HT1080 (cell line): ENCODE results near the gene ABHD12. TPM values are rescaled to one million over a fixed set of nuclear protein-coding genes. Genes with fewer than 3 reads are reported as not detected.
"Not testable (repeated sequence)": the region's sequence is repeated elsewhere in the genome, so short reads cannot be mapped to it uniquely, and the experiment has no call there.

Experiments
- DNase-seq: peaks from one replicate; pipeline ENCODE4 v3.0.0-alpha.2; 2015; ENCODE audit warnings: low read depth
- total RNA-seq: library from RNA; depleted of rRNA; stranded (reverse); fragments of >200 nt; shearing (Covaris generic); gene quantifications from 2 replicates; pipeline ENCODE4 v1.2.3, GENCODE V29; 2014

ABHD12 gene
- total RNA-seq, 1 experiment from 2014 or later, result 50.2 TPM

DNA sequence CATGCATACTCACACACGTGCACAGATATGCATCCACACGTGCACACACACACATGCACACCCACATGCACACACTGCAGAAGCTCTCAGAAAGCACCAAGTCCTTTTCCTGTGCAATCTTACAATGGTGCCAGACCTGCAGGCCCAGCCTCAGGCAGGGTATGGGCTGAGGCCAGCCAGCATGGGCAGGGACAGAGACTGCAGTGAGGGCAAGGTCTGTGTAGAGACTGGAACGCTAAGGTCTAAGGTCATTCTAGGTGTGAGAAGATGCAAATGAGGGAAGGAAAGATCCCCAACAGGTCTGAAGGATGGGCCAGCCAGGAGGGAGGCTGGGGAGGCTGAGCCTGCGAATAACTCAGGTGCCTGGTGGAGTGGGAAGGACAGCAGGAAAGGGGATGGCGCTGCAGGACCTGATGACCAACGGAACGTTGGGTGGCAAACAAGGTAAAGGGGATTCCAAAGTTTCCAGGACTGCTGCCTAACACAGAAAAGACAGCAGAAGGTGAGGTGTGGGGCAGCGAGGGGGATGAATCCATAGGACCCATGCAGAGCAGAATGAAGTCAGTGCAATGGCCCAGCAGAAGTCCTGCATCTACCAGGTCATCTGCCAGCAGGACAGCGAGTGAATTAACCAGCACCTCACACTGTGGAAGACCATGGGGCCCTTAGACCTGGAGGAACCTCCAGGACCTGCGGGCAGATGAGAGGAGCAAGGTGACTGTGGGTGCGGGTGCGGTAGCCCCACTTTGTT lies 67.0 kb downstream of the ABHD12 start:
- DNase-seq, result no peak

- no peak for DNase-seq
Measured at GRCh38 chr20:25321991-25322390, 68.6 kb downstream of the ABHD12 start.

DNA sequence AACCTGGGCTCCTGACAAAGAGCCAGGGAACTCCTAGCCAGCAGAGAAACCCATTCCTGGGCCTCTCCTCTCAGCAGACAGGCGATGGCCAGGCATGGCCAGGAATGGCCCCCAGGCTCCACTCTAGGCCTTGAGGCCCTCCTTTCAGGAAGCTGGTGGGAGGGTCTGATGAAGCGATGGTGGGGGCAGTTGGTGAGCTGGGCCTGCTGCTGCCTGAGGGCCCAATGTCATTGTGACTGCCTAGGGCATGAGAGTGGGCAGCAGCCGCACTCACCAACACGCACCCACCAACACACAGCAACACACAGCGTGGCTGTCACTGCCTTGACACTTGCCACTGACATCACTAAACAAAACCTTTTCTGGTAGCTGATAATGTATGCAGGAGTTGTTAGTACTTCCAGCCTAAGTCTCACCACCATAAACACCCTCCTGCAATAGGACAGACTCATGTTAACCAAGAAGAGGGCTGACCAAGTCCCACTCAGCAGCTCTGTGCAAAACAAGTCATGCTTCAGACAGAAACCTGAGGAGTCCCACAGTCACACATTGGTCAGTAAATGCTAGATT lies 69.3 kb downstream of the ABHD12 start:
- DNase-seq, result no peak

- no peak for DNase-seq
Measured at GRCh38 chr20:25320035-25320800, 70.4 kb downstream of the ABHD12 start.

GRCh38 chr20:25319241-25320034 lies 71.2 kb downstream of the ABHD12 start:
- no peak for DNase-seq

GRCh38 chr20:25318471-25319240 lies 72.0 kb downstream of the ABHD12 start:
- no peak for DNase-seq

- no peak for DNase-seq
Measured at GRCh38 chr20:25317351-25318075, 73.1 kb downstream of the ABHD12 start.

GRCh38 chr20:25316506-25317190 lies 74.0 kb downstream of the ABHD12 start:
- DNase-seq, result no peak

GRCh38 chr20:25315418-25316210 lies 75.0 kb downstream of the ABHD12 start:
- DNase-seq, result peak; percentile 88

GRCh38 chr20:25314497-25315417 lies 75.9 kb downstream of the ABHD12 start:
- peak; percentile 50 for DNase-seq

DNA sequence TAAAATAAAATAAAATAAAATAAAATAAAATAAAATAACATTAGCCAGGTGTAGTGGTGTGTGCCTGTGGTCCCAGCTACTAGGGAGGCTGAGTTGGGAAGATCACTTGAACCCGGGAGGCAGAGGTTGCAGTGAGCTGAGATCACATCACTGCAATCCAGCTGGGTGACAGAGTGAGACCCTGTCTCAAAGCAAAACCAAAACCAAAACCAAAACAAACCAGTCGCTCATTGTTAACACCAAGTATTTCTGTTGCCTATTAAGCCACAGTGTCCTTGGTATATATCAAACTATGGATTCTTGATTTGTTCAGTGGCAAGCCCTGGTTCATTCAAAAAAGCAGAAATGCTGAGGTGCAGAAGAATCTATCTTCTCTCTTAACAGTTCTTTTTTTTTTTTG lies 77.0 kb downstream of the ABHD12 start:
- DNase-seq, result no peak

GRCh38 chr20:25312716-25313115 lies 77.9 kb downstream of the ABHD12 start:
- not testable (repeated sequence) for DNase-seq

DNA sequence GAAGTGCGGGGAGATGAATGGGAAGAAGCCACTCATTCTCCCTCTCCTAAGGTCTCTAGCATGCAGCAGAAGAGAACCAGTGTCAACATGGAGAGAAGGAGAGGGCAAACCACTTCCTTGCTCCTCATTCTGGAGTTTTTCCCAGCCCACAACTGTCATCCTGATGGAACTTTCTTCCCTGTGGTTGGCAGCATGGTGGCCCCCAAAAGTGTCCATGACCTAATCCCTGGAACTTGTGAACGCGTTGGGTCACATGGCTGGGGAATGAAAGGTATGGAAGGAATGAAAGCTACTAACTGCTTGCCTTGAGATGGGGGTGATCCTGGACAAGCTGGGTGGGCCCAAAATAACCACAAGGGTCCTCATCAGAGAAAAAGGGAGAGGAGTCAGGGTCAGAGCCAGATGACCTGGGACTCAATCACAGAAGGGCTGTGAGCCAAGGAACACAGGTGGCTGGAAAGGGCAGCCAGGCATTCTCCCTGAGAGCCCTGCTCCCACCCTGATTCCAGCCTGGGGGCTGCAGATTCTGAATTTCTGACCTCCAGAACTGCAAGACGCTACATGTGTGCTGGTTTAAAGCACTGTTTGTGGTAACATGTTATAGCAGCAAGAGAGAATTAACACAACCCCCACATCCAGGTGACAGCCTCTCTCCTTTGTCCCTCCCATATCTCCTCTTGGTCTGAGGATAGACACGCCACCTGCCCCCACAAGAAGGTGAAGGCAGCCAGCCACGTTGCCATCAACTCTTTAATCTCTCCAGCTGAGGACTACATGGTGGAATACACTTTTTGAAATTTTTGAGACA lies 79.5 kb downstream of the ABHD12 start:
- peak; percentile 82 for DNase-seq

DNA sequence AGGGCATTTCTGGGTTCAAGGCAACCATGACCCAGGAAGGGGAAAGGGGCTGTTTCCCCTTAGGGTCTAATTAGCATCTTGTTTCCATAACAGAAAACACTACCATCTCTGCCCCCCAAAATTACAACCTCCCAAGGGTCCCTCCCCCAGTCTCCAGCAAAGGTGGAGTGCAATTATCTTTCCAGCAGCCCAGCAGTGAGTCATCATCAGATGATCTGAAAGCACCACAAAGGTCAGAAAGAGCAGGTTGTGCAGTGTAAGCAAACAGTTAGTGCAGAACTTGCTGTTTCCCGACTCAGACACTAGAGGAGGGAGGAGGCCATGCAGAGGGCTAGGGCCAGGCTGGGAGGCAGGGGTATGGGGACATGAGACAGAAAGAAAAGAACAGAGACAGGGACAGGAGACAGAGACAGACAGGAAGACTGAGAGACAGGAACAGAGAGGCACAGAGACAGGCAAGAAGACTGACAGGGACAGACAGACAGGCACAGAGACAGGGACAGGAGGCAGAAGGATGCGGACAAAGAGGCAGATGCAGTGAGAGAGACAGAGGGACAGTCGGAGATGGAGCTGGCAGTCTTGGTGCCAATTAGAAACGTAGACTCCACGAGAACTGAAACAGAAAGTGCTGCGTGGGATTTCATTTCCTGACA lies 80.2 kb downstream of the ABHD12 start:
- peak; percentile 93 for DNase-seq

DNA sequence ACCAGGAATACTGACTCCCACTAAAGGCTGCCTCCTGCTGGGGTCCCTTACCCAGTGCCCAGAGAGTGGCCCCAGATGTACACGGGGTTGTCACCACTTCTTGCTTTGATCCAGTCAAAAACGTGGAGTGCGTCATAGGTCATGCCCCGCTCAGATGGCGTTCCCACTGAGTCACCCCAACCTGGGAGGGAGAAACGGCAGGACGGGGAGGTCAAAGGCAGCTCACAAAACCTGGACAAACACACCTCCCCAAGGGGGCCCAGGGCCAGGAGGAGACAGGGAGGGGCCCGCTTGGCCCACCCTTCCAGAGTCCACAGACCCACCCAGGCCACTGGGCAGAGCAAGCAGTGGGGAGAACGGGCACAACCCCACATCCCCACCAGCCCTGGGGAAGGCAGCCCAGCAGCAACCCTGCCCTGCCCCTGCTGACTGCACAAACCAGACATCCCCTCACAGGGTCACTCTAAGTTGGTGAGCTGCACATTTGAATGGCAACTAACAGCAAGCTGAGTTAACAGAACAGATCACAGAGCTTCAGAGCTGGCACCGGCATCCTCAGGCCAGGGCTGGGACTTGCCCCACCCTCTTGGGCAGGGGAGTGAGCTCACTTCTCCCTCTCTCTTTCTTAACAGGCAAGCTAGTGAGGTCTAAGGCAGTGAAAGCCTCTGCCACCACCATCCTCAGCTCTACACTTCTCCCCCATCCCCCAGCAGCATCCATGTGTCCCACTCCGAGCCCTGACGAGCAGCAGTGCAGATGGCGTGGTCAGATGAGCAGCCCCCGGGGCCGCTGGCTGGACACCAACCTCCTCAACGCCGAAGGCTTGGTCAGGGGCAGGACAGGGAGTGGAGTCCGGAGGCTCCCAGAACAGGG lies 81.0 kb downstream of the ABHD12 start:
- DNase-seq, result peak; percentile 91
